HEK293 (cell line): ENCODE measurements around the gene SLC25A6.

Experiments
- CTCF ChIA-PET: fragments of 350-600 bp; formaldehyde crosslinking; extraction: SDS; loops from one replicate; lab custom pipeline; 2021; ENCODE audit warnings: antibody characterized with exemption; lab: Yijun Ruan, JAX
- POLR2A ChIA-PET: fragments of 300-600 bp; formaldehyde crosslinking; extraction: SDS; loops from one replicate; lab custom pipeline; 2020; ENCODE audit warnings: antibody characterized with exemption, inconsistent platforms; lab: Yijun Ruan, JAX
- H3K27ac ChIP-seq: fragments of 200-500 bp; sonication (Bioruptor generic); 2 replicates; pipeline ENCODE4 v1.5.1; 2014; ENCODE audit warnings: low read depth, low read length, control low read depth, inconsistent platforms; ENCODE audit errors: extremely low read depth
- H3K36me3 ChIP-seq, 2 experiments: fragments of 200-500 bp in 1 of 2; sonication (Bioruptor generic) in 1 of 2; 1 replicate in 1 of 2; 2 replicates in 1 of 2; pipeline ENCODE4 v1.5.1; 2014 to 2017; ENCODE audit warnings: inconsistent platforms in 2 of 2, low read length in 2 of 2; ENCODE audit not compliant: control insufficient read depth in 2 of 2, insufficient read depth in 1 of 2
- H3K4me1 ChIP-seq: fragments of 200-500 bp; sonication (Bioruptor generic); 2 replicates; pipeline ENCODE4 v1.5.1; 2014; ENCODE audit warnings: mild to moderate bottlenecking, low read length, inconsistent platforms; ENCODE audit not compliant: control insufficient read depth, insufficient read depth
- H3K4me3 ChIP-seq: 2 replicates; pipeline ENCODE4 v1.5.1; 2011; ENCODE audit warnings: low read depth, mild to moderate bottlenecking, control low read depth, low read length, moderate library complexity
- H3K9me3 ChIP-seq: fragments of 200-500 bp; sonication (Bioruptor generic); 2 replicates; pipeline ENCODE4 v1.5.1; 2014; ENCODE audit warnings: low read depth, low read length, inconsistent platforms; ENCODE audit not compliant: control insufficient read depth, insufficient read depth
- BCL11A ChIP-seq: fragments of 450-650 bp; formaldehyde crosslinking; IDR thresholded peaks from 2 replicates; pipeline ENCODE4 v1.5.1; 2016; ENCODE audit warnings: low read depth, missing biosample characterization, missing genetic modification characterization
- GLIS1 ChIP-seq: fragments of 450-650 bp; formaldehyde crosslinking; IDR thresholded peaks from 2 replicates; pipeline ENCODE4 v1.5.1; 2016; ENCODE audit warnings: missing biosample characterization, missing genetic modification characterization
- KLF1 ChIP-seq: fragments of 450-650 bp; formaldehyde crosslinking; IDR thresholded peaks from 2 replicates; pipeline ENCODE4 v1.5.1; 2016; ENCODE audit warnings: missing biosample characterization, missing genetic modification characterization
- WT1 ChIP-seq: fragments of 450-650 bp; formaldehyde crosslinking; IDR thresholded peaks from 2 replicates; pipeline ENCODE4 v1.5.1; 2016; ENCODE audit warnings: missing biosample characterization, missing genetic modification characterization
- ZBTB1 ChIP-seq: fragments of 450-650 bp; formaldehyde crosslinking; IDR thresholded peaks from 2 replicates; pipeline ENCODE4 v1.5.1; 2016; ENCODE audit warnings: missing biosample characterization, missing genetic modification characterization
- ZNF132 ChIP-seq: fragments of 450-650 bp; formaldehyde crosslinking; IDR thresholded peaks from 2 replicates; pipeline ENCODE4 v1.5.1; 2017; ENCODE audit warnings: missing biosample characterization, missing genetic modification characterization, borderline replicate concordance
- ZNF146 ChIP-seq: fragments of 450-650 bp; formaldehyde crosslinking; IDR thresholded peaks from 2 replicates; pipeline ENCODE4 v1.5.1; 2016; ENCODE audit warnings: missing biosample characterization, missing genetic modification characterization
- ZNF404 ChIP-seq: fragments of 450-650 bp; formaldehyde crosslinking; IDR thresholded peaks from 2 replicates; pipeline ENCODE4 v1.5.1; 2017; ENCODE audit warnings: missing biosample characterization, missing genetic modification characterization
- ZNF548 ChIP-seq: fragments of 450-650 bp; formaldehyde crosslinking; IDR thresholded peaks from 2 replicates; pipeline ENCODE4 v1.5.1; 2016; ENCODE audit warnings: missing biosample characterization, missing genetic modification characterization
- ZNF558 ChIP-seq: fragments of 450-650 bp; formaldehyde crosslinking; IDR thresholded peaks from 2 replicates; pipeline ENCODE4 v1.5.1; 2016; ENCODE audit warnings: missing biosample characterization, missing genetic modification characterization
- ZNF610 ChIP-seq: fragments of 450-650 bp; formaldehyde crosslinking; IDR thresholded peaks from 2 replicates; pipeline ENCODE4 v1.5.1; 2016; ENCODE audit warnings: missing biosample characterization, missing genetic modification characterization, borderline replicate concordance
- ZNF658 ChIP-seq: fragments of 450-650 bp; formaldehyde crosslinking; IDR thresholded peaks from 2 replicates; pipeline ENCODE4; 2016; ENCODE audit warnings: missing biosample characterization, missing genetic modification characterization
- ZNF747 ChIP-seq: fragments of 450-650 bp; formaldehyde crosslinking; IDR thresholded peaks from 2 replicates; pipeline ENCODE4 v1.5.1; 2016; ENCODE audit warnings: missing biosample characterization, missing genetic modification characterization
- TF ChIP-seq, protein P1 (sequence below): fragments of 450-650 bp; formaldehyde crosslinking; IDR thresholded peaks from 2 replicates; pipeline ENCODE4 v1.5.1; 2016; ENCODE audit warnings: missing biosample characterization, missing genetic modification characterization, borderline replicate concordance
- TF ChIP-seq, protein P2 (sequence below): fragments of 450-650 bp; formaldehyde crosslinking; IDR thresholded peaks from 2 replicates; pipeline ENCODE4 v1.5.1; 2016; ENCODE audit warnings: missing biosample characterization, missing genetic modification characterization
- TF ChIP-seq, protein P3 (sequence below): fragments of 450-650 bp; formaldehyde crosslinking; IDR thresholded peaks from 2 replicates; pipeline ENCODE4 v1.5.1; 2017; ENCODE audit warnings: missing biosample characterization, mild to moderate bottlenecking, missing genetic modification characterization, moderate library complexity
- TF ChIP-seq, protein P4 (sequence below): fragments of 450-650 bp; formaldehyde crosslinking; IDR thresholded peaks from 2 replicates; pipeline ENCODE4 v1.5.1; 2016; ENCODE audit warnings: missing biosample characterization, missing genetic modification characterization
- TF ChIP-seq, protein P5 (sequence below): fragments of 450-650 bp; formaldehyde crosslinking; IDR thresholded peaks from 2 replicates; pipeline ENCODE4 v1.5.1; 2016; ENCODE audit warnings: missing biosample characterization, missing genetic modification characterization
- TF ChIP-seq, protein P6 (sequence below): fragments of 450-650 bp; formaldehyde crosslinking; IDR thresholded peaks from 2 replicates; pipeline ENCODE4 v1.5.1; 2016; ENCODE audit warnings: missing biosample characterization, missing genetic modification characterization

Gene SLC25A6

DNA sequence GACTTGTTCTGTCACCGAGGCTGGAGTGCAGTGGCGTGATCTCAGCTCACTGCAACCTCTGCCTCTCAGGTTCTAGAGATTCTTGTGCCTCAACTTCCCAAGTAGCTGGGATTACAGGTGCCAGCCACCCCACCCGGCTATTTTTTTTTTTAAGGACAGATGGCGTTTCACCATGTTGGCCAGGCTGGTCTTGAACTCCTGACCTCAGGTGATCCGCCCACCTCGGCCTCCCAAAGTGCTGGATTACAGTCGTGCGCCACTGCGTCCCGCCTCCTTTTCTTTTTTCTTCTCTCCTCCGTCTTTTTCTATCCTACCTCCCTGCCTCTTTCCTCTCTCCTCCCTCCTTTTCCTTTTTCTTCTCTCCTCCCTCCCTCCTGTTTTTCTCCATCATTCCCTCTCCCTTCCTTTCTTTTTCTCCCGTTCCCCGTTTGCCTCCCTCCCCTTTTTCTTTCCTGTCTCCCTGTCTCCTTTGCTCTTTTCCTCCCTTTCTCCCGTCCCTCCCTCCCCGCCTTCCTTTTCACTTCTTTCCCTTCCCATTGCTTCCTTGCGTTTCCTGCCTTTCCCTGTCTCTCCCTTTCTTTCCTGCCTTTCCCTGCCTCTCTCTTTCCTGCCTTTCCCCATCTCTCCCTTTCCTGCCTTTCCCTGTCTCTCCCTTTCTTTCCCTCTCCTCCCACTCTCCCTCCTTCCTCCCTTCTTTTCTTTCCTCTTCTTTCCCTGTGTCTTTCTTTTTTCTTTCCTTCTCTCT, 2.1 kb upstream of the SLC25A6 start (continued):
- TF ChIP-seq, protein P1, sequence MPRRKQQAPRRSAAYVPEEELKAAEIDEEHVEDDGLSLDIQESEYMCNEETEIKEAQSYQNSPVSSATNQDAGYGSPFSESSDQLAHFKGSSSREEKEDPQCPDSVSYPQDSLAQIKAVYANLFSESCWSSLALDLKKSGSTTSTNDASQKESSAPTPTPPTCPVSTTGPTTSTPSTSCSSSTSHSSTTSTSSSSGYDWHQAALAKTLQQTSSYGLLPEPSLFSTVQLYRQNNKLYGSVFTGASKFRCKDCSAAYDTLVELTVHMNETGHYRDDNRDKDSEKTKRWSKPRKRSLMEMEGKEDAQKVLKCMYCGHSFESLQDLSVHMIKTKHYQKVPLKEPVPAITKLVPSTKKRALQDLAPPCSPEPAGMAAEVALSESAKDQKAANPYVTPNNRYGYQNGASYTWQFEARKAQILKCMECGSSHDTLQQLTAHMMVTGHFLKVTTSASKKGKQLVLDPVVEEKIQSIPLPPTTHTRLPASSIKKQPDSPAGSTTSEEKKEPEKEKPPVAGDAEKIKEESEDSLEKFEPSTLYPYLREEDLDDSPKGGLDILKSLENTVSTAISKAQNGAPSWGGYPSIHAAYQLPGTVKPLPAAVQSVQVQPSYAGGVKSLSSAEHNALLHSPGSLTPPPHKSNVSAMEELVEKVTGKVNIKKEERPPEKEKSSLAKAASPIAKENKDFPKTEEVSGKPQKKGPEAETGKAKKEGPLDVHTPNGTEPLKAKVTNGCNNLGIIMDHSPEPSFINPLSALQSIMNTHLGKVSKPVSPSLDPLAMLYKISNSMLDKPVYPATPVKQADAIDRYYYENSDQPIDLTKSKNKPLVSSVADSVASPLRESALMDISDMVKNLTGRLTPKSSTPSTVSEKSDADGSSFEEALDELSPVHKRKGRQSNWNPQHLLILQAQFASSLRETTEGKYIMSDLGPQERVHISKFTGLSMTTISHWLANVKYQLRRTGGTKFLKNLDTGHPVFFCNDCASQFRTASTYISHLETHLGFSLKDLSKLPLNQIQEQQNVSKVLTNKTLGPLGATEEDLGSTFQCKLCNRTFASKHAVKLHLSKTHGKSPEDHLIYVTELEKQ (tag by site-specific recombination) = no peak
- TF ChIP-seq, protein P2, sequence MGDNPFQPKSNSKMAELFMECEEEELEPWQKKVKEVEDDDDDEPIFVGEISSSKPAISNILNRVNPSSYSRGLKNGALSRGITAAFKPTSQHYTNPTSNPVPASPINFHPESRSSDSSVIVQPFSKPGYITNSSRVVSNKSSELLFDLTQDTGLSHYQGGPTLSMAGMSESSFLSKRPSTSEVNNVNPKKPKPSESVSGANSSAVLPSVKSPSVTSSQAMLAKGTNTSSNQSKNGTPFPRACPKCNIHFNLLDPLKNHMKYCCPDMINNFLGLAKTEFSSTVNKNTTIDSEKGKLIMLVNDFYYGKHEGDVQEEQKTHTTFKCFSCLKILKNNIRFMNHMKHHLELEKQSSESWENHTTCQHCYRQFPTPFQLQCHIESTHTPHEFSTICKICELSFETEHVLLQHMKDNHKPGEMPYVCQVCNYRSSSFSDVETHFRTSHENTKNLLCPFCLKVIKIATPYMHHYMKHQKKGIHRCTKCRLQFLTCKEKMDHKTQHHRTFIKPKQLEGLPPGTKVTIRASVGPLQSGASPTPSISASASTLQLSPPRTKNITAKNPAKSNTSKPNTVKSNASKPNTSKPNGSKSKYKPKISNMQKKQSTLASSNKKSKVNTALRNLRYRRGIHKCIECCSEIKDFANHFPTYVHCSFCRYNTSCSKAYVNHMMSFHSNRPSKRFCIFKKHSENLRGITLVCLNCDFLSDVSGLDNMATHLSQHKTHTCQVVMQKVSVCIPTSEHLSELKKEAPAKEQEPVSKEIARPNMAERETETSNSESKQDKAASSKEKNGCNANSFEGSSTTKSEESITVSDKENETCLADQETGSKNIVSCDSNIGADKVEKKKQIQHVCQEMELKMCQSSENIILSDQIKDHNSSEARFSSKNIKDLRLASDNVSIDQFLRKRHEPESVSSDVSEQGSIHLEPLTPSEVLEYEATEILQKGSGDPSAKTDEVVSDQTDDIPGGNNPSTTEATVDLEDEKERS (tag by site-specific recombination) = 0 out of 2 replicates have a peak, but pooled peaks have one; percentile 30

DNA sequence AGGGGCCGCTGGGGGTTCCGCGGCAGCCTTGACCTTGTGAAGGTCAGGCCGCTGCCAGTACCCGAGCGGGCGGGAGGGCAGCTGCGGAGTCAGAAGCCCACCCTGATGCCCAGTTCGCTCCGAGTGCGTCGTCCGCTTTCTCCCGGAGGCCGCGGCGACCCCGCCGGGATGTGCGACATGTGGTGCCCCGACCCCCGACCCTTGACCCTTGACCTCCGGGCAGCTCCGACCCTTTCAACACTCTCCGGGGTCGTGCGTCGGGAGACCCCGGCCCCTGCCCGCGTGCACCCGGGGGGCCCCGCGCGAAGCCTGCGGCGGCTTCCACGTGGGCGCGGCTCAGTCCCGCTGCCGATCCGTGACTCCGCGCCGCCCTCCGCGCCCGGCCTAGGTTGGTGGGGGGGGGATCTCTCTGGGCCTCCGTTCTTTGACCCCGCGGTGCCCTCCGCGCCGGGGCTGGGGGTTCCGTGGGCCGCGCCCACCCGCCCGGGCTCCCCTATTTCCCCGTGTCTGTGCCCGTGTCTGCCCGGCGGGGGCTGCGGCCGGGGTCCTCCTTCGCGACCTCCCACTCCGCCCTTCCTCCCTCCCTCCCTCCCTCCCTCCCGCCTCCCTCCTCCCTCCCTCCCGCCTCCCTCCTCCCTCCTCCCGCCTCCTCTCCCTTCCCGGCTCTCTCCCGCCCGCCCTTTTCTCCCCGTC, 609 bp upstream of the SLC25A6 start:
- peaks cover 48 to 67% of the 10 kb centered on the region in 2 experiments for H3K36me3 ChIP-seq
- no peaks in the 10 kb centered on the region for H3K9me3 ChIP-seq
- POLR2A ChIA-PET = no interaction called here
- peak overlapping the region; percentile 95 for H3K4me3 ChIP-seq
- H3K4me1 ChIP-seq = peaks cover 3% of the 10 kb centered on the region
- H3K27ac ChIP-seq = peak overlapping the region; percentile 99
- CTCF ChIA-PET = no interaction called here
- peak; percentile 36; the same call in 1 of the 2 replicates for TF ChIP-seq ZNF146 (tag by site-specific recombination)
- TF ChIP-seq ZNF610 (tag by site-specific recombination) = peak; percentile 44; the same call in 1 of the 2 replicates
- TF ChIP-seq, protein P3, sequence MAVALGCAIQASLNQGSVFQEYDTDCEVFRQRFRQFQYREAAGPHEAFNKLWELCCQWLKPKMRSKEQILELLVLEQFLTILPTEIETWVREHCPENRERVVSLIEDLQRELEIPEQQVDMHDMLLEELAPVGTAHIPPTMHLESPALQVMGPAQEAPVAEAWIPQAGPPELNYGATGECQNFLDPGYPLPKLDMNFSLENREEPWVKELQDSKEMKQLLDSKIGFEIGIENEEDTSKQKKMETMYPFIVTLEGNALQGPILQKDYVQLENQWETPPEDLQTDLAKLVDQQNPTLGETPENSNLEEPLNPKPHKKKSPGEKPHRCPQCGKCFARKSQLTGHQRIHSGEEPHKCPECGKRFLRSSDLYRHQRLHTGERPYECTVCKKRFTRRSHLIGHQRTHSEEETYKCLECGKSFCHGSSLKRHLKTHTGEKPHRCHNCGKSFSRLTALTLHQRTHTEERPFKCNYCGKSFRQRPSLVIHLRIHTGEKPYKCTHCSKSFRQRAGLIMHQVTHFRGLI (tag by site-specific recombination) = no peak
- TF ChIP-seq, protein P4, sequence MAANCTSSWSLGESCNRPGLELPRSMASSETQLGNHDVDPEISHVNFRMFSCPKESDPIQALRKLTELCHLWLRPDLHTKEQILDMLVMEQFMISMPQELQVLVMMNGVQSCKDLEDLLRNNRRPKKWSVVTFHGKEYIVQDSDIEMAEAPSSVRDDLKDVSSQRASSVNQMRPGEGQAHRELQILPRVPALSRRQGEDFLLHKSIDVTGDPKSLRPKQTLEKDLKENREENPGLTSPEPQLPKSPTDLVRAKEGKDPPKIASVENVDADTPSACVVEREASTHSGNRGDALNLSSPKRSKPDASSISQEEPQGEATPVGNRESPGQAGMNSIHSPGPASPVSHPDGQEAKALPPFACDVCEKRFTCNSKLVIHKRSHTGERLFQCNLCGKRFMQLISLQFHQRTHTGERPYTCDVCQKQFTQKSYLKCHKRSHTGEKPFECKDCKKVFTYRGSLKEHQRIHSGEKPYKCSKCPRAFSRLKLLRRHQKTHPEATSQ (tag by site-specific recombination) = peak; percentile 73; the same call in 1 of the 2 replicates
- no peak for TF ChIP-seq ZNF747 (tag by site-specific recombination)
- TF ChIP-seq, protein P5, sequence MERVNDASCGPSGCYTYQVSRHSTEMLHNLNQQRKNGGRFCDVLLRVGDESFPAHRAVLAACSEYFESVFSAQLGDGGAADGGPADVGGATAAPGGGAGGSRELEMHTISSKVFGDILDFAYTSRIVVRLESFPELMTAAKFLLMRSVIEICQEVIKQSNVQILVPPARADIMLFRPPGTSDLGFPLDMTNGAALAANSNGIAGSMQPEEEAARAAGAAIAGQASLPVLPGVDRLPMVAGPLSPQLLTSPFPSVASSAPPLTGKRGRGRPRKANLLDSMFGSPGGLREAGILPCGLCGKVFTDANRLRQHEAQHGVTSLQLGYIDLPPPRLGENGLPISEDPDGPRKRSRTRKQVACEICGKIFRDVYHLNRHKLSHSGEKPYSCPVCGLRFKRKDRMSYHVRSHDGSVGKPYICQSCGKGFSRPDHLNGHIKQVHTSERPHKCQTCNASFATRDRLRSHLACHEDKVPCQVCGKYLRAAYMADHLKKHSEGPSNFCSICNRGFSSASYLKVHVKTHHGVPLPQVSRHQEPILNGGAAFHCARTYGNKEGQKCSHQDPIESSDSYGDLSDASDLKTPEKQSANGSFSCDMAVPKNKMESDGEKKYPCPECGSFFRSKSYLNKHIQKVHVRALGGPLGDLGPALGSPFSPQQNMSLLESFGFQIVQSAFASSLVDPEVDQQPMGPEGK (tag by site-specific recombination) = peak; percentile 96
- TF ChIP-seq ZNF548 (tag by site-specific recombination) = no peak
- peak; percentile 88 for TF ChIP-seq ZBTB1
- no peak for TF ChIP-seq ZNF132 (tag by site-specific recombination)
- no peak for TF ChIP-seq ZNF658 (tag by site-specific recombination)
- peak; percentile 61; the same call in 1 of the 2 replicates for TF ChIP-seq GLIS1
- TF ChIP-seq BCL11A (tag by site-specific recombination) = peak; percentile 99
- TF ChIP-seq ZNF558 = no peak
- 0 out of 2 replicates have a peak, but pooled peaks have one; percentile 27 for TF ChIP-seq WT1 (tag by site-specific recombination)
- TF ChIP-seq ZNF404 = no peak
- TF ChIP-seq, protein P6, sequence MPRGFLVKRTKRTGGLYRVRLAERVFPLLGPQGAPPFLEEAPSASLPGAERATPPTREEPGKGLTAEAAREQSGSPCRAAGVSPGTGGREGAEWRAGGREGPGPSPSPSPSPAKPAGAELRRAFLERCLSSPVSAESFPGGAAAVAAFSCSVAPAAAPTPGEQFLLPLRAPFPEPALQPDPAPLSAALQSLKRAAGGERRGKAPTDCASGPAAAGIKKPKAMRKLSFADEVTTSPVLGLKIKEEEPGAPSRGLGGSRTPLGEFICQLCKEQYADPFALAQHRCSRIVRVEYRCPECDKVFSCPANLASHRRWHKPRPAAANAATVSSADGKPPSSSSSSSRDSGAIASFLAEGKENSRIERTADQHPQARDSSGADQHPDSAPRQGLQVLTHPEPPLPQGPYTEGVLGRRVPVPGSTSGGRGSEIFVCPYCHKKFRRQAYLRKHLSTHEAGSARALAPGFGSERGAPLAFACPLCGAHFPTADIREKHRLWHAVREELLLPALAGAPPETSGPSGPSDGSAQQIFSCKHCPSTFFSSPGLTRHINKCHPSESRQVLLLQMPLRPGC (tag by site-specific recombination) = peak; percentile 71
- TF ChIP-seq KLF1 (tag by site-specific recombination) = 0 out of 2 replicates have a peak, but pooled peaks have one; percentile 35
